ENCODE data around the gene ARHGEF12.

GRCh38 chr11:120522021-120522420, 185.8 kb downstream of the ARHGEF12 start:
- TF ChIP-seq EZH2 (IDR thresholded peaks at IDR 0.05; ENCODE audit: low read length), result no peak
- no peak for TF ChIP-seq CTCF (optimal IDR thresholded peaks at IDR 0.05 in 1 of 3, IDR thresholded peaks at IDR 0.05 in 1 of 3, conservative IDR thresholded peaks at IDR 0.05 in 1 of 3; ENCODE audit: extremely low read depth in 1 of 3, insufficient read depth in 2 of 3, low read length in 3 of 3)
